Lower lobe of right lung (tissue), 2 donors: ENCODE measurements around the gene GRP. TPM values are rescaled to one million over a fixed set of nuclear protein-coding genes. Genes with fewer than 3 reads are reported as not detected.

ENCODE experiments used
- ATAC-seq, 2 donors: fragments of 200-7000 bp; cut with Tn5 transposase; one replicate each; pipeline ENCODE4 v1.9.1; 2020 to 2022; ENCODE audit warnings: mild to moderate bottlenecking in 2 of 2, moderate library complexity in 2 of 2
- DNase-seq: peaks from one replicate; pipeline ENCODE4 v3.0.0-alpha.2; 2020
- H3K27ac ChIP-seq: fragments of 200-600 bp; one replicate; pipeline ENCODE4 v1.8.0; 2022
- H3K27me3 ChIP-seq: fragments of 200-600 bp; one replicate; pipeline ENCODE4 v1.8.0; 2022; ENCODE audit warnings: low read depth
- H3K36me3 ChIP-seq: fragments of 200-600 bp; one replicate; pipeline ENCODE4 v1.8.0; 2022; ENCODE audit warnings: mild to moderate bottlenecking
- H3K4me1 ChIP-seq: fragments of 200-600 bp; one replicate; pipeline ENCODE4 v1.8.0; 2022
- H3K4me3 ChIP-seq: fragments of 200-600 bp; one replicate; pipeline ENCODE4 v1.8.0; 2022; ENCODE audit warnings: mild to moderate bottlenecking
- H3K9me3 ChIP-seq: fragments of 200-600 bp; one replicate; pipeline ENCODE4 v1.8.0; 2022
- CTCF ChIP-seq: fragments of 200-600 bp; IDR thresholded peaks from one replicate; pipeline ENCODE4 v1.8.0; 2022; ENCODE audit warnings: antibody characterized with exemption, mild to moderate bottlenecking
- intact Hi-C: fragments of 100-400 bp; cut with DNase I; formaldehyde crosslinking; loops from one replicate; pipeline ENCODE4 v1.11.0; 2022
- total RNA-seq: library from RNA; stranded (reverse); fragmentation: NEBNext Ultra II Directional; extraction: Animal tissue kit (Norgen Biotek cat#: 25700); gene quantifications from one replicate; pipeline ENCODE4 v1.2.1, GENCODE V29; 2021
- donor health status: DM: no; HTN: yes; CAD: no; lungs with severe emphysema.

Gene GRP
- total RNA-seq, 1 donor from 2014 or later = 1.7 TPM

- Histone ChIP-seq H3K36me3 (no peaks in the 10 kb centered on the region), H3K27me3 (peaks cover 67% of the 10 kb centered on the region), H3K4me3 (no peak overlapping the region), H3K27ac (no peak overlapping the region), H3K4me1 (peaks cover 15% of the 10 kb centered on the region), H3K9me3 (no peaks in the 10 kb centered on the region)
- TF ChIP-seq CTCF = no peak
- DNase-seq (no peak), ATAC-seq (peak in 1 of 2 donors; percentile 31)
- intact Hi-C loops = no loop called here
These were observed 44.8 kb downstream of the GRP start for GRCh38 chr18:59264651-59265245.

- Histone ChIP-seq H3K4me1 (peaks cover 15% of the 10 kb centered on the region), H3K9me3 (no peaks in the 10 kb centered on the region), H3K27ac (no peak overlapping the region), H3K27me3 (peaks cover 74% of the 10 kb centered on the region), H3K36me3 (no peaks in the 10 kb centered on the region), H3K4me3 (peak overlapping the region; percentile 42)
- ATAC-seq (peak; percentile 21 to 29), DNase-seq (no peak)
- no peak for TF ChIP-seq CTCF
- intact Hi-C loops = no loop called here
These were observed 45.5 kb downstream of the GRP start for GRCh38 chr18:59265246-59265973.

GRCh38 chr18:59265974-59266369, 46.0 kb downstream of the GRP start:
- no peaks in the 10 kb centered on the region for H3K36me3 ChIP-seq
- H3K4me3 ChIP-seq = no peak overlapping the region
- peaks cover 79% of the 10 kb centered on the region for H3K27me3 ChIP-seq
- intact Hi-C loops = no loop called here
- peaks cover 15% of the 10 kb centered on the region for H3K4me1 ChIP-seq
- no peaks in the 10 kb centered on the region for H3K9me3 ChIP-seq
- ATAC-seq (no peak), DNase-seq (no peak)
- no peak overlapping the region for H3K27ac ChIP-seq
- TF ChIP-seq CTCF = no peak

- H3K36me3 ChIP-seq = no peaks in the 10 kb centered on the region
- H3K27ac ChIP-seq = no peak overlapping the region
- no peaks in the 10 kb centered on the region for H3K9me3 ChIP-seq
- no peak for TF ChIP-seq CTCF
- ATAC-seq (no peak), DNase-seq (no peak)
- intact Hi-C loops = no loop called here
- H3K27me3 ChIP-seq = peaks cover 84% of the 10 kb centered on the region
- peaks cover 15% of the 10 kb centered on the region for H3K4me1 ChIP-seq
- H3K4me3 ChIP-seq = no peak overlapping the region
These were observed 46.5 kb downstream of the GRP start for GRCh38 chr18:59266459-59266858.

GRCh38 chr18:59266886-59267502, 47.0 kb downstream of the GRP start:
- H3K4me1 ChIP-seq = peaks cover 15% of the 10 kb centered on the region
- TF ChIP-seq CTCF = no peak
- H3K4me3 ChIP-seq = no peak overlapping the region
- no peaks in the 10 kb centered on the region for H3K9me3 ChIP-seq
- intact Hi-C loops = no loop called here
- H3K27me3 ChIP-seq = peaks cover 89% of the 10 kb centered on the region
- DNase-seq (no peak), ATAC-seq (no peak)
- no peaks in the 10 kb centered on the region for H3K36me3 ChIP-seq
- H3K27ac ChIP-seq = no peak overlapping the region
